Stimulated activated CD8-positive, alpha-beta memory T cell treated with anti-CD3 and anti-CD28 coated beads, Interleukin-12 subunit alpha, Interleukin-12 subunit beta, amount 100 ng/mL, for 4 hours (primary cell): Measurements from ENCODE around the gene SLITRK2.

Experiments
- DNase-seq: peaks from one replicate; pipeline ENCODE4 v3.0.0-alpha.2; 2020; ENCODE audit warnings: low read depth

The SLITRK2 gene

GRCh38 chrX:145817331-145818185 lies at the start of gene SLITRK2:
SLITRK2 (plus strand) TSS chrX:145817829; CDS start chrX:145822426, 4,597 bp downstream.
- no peak for DNase-seq

- DNase-seq, result no peak
These were observed 44.6 kb upstream of the SLITRK2 start for GRCh38 chrX:145773006-145773405.

GRCh38 chrX:145792281-145792680 lies 25.3 kb upstream of the SLITRK2 start:
- DNase-seq, result no peak

GRCh38 chrX:145803508-145803907 lies 14.1 kb upstream of the SLITRK2 start:
- no peak for DNase-seq

- no peak for DNase-seq
These were observed 4.5 kb upstream of the SLITRK2 start for GRCh38 chrX:145813081-145813480.

GRCh38 chrX:145816601-145817315 lies 871 bp upstream of the SLITRK2 start:
- DNase-seq, result no peak

- DNase-seq, result no peak
These were observed 821 bp downstream of the SLITRK2 start for GRCh38 chrX:145818186-145819113.

GRCh38 chrX:145820825-145821224 lies 3.2 kb downstream of the SLITRK2 start:
- no peak for DNase-seq

- no peak for DNase-seq
These were observed 3.8 kb downstream of the SLITRK2 start for GRCh38 chrX:145821291-145821897.

GRCh38 chrX:145821898-145822571 lies 4.4 kb downstream of the SLITRK2 start:
- no peak for DNase-seq

- DNase-seq, result no peak
These were observed 5.5 kb downstream of the SLITRK2 start for GRCh38 chrX:145823132-145823531.

- DNase-seq, result no peak
These were observed 8.3 kb downstream of the SLITRK2 start for GRCh38 chrX:145825896-145826295.

GRCh38 chrX:145826466-145826865 lies 8.8 kb downstream of the SLITRK2 start:
- no peak for DNase-seq

GRCh38 chrX:145832796-145833195 lies 15.2 kb downstream of the SLITRK2 start:
- DNase-seq, result no peak

GRCh38 chrX:145840531-145840930 lies 22.9 kb downstream of the SLITRK2 start:
- DNase-seq, result no peak

GRCh38 chrX:145843146-145843904 lies 25.7 kb downstream of the SLITRK2 start:
- no peak for DNase-seq

- DNase-seq, result no peak
These were observed 27.3 kb downstream of the SLITRK2 start for GRCh38 chrX:145844886-145845285.

GRCh38 chrX:145848448-145848847 lies 30.8 kb downstream of the SLITRK2 start:
- DNase-seq, result no peak

- no peak for DNase-seq
These were observed 31.2 kb downstream of the SLITRK2 start for GRCh38 chrX:145848857-145849256.

- DNase-seq, result no peak
These were observed 35.6 kb downstream of the SLITRK2 start for GRCh38 chrX:145853181-145853580.
